ENCODE results near the gene CCDC196.

Gene CCDC196

GRCh38 chr14:66514213-66514612, 28.0 kb downstream of the CCDC196 start:
- Histone ChIP-seq H3K9me3 (ENCODE audit: control insufficient read depth, insufficient read depth, low read depth, low read length) (no peaks in the 10 kb centered on the region), H3K4me1 (ENCODE audit: control insufficient read depth, insufficient read depth, low read length) (peaks cover 6% of the 10 kb centered on the region), H3K27ac (ENCODE audit: extremely low read depth, low read depth, low read length) (no peak overlapping the region), H3K36me3 (ENCODE audit: control insufficient read depth in 2 of 2, insufficient read depth in 1 of 2, low read length in 2 of 2) (no peaks in the 10 kb centered on the region), H3K4me3 (ENCODE audit: low read depth, low read length) (no peak overlapping the region)
- CTCF ChIA-PET: no interaction called here
- POLR2A ChIA-PET: no interaction called here
- TF ChIP-seq ZBTB21 (tag by site-specific recombination; IDR thresholded peaks at IDR 0.05): no peak
- no peak for TF ChIP-seq ZNF394 (tag by site-specific recombination; IDR thresholded peaks at IDR 0.05; ENCODE audit: borderline replicate concordance)
- no peak for TF ChIP-seq ZNF639 (tag by site-specific recombination; IDR thresholded peaks at IDR 0.05)
- no peak for TF ChIP-seq ZNF791 (tag by site-specific recombination; IDR thresholded peaks at IDR 0.05)
- no peak for TF ChIP-seq ZNF707 (tag by site-specific recombination; IDR thresholded peaks at IDR 0.05)
- no peak for TF ChIP-seq ZNF600 (tag by site-specific recombination; IDR thresholded peaks at IDR 0.05)
- TF ChIP-seq, protein P1, sequence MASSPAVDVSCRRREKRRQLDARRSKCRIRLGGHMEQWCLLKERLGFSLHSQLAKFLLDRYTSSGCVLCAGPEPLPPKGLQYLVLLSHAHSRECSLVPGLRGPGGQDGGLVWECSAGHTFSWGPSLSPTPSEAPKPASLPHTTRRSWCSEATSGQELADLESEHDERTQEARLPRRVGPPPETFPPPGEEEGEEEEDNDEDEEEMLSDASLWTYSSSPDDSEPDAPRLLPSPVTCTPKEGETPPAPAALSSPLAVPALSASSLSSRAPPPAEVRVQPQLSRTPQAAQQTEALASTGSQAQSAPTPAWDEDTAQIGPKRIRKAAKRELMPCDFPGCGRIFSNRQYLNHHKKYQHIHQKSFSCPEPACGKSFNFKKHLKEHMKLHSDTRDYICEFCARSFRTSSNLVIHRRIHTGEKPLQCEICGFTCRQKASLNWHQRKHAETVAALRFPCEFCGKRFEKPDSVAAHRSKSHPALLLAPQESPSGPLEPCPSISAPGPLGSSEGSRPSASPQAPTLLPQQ (tag by site-specific recombination; IDR thresholded peaks at IDR 0.05): no peak
- no peak for TF ChIP-seq ZNF585B (tag by site-specific recombination; IDR thresholded peaks at IDR 0.05)
- TF ChIP-seq ZNF473 (tag by site-specific recombination; IDR thresholded peaks at IDR 0.05): no peak
- TF ChIP-seq TRIM28 (IDR thresholded peaks at IDR 0.05; ENCODE audit: borderline replicate concordance, low read length): no peak
- no peak for TF ChIP-seq ZNF747 (tag by site-specific recombination; IDR thresholded peaks at IDR 0.05)
- no peak for TF ChIP-seq MYNN (tag by site-specific recombination; IDR thresholded peaks at IDR 0.05; ENCODE audit: borderline replicate concordance)
- no peak for TF ChIP-seq KLF8 (tag by site-specific recombination; IDR thresholded peaks at IDR 0.05)
- no peak for TF ChIP-seq ZBTB7A (tag by site-specific recombination; IDR thresholded peaks at IDR 0.05; ENCODE audit: low read depth)
- no peak for TF ChIP-seq ZNF335 (tag by site-specific recombination; conservative IDR thresholded peaks at IDR 0.05)
- no peak for TF ChIP-seq ZNF571 (tag by site-specific recombination; IDR thresholded peaks at IDR 0.05)

- Histone ChIP-seq H3K4me1 (ENCODE audit: control insufficient read depth, insufficient read depth, low read length) (no peaks in the 10 kb centered on the region), H3K9me3 (ENCODE audit: control insufficient read depth, insufficient read depth, low read depth, low read length) (no peaks in the 10 kb centered on the region), H3K27ac (ENCODE audit: extremely low read depth, low read depth, low read length) (no peak overlapping the region), H3K4me3 (ENCODE audit: low read depth, low read length) (no peak overlapping the region), H3K36me3 (ENCODE audit: control insufficient read depth in 2 of 2, insufficient read depth in 1 of 2, low read length in 2 of 2) (no peaks in the 10 kb centered on the region)
- CTCF ChIA-PET: no interaction called here
- POLR2A ChIA-PET: no interaction called here
- no peak for TF ChIP-seq ZFP41 (tag by site-specific recombination; IDR thresholded peaks at IDR 0.05; ENCODE audit: borderline replicate concordance)
- TF ChIP-seq ZNF747 (tag by site-specific recombination; IDR thresholded peaks at IDR 0.05): no peak
- TF ChIP-seq SETDB1 (IDR thresholded peaks at IDR 0.05; ENCODE audit: insufficient read length, low read length): no peak
- TF ChIP-seq ZSCAN23 (tag by site-specific recombination; IDR thresholded peaks at IDR 0.05): no peak
- no peak for TF ChIP-seq ZNF350 (tag by site-specific recombination; IDR thresholded peaks at IDR 0.05)
- TF ChIP-seq ZNF175 (tag by site-specific recombination; IDR thresholded peaks at IDR 0.05): no peak
- no peak for TF ChIP-seq ZNF660 (tag by site-specific recombination; IDR thresholded peaks at IDR 0.05)
- no peak for TF ChIP-seq IKZF3 (tag by site-specific recombination; IDR thresholded peaks at IDR 0.05)
- TF ChIP-seq ZNF501 (tag by site-specific recombination; IDR thresholded peaks at IDR 0.05): no peak
- no peak for TF ChIP-seq ZBTB48 (tag by site-specific recombination; IDR thresholded peaks at IDR 0.05)
- no peak for TF ChIP-seq ZNF654 (tag by site-specific recombination; IDR thresholded peaks at IDR 0.05; ENCODE audit: low read depth)
- no peak for TF ChIP-seq SP3 (tag by site-specific recombination; IDR thresholded peaks at IDR 0.05)
- no peak for TF ChIP-seq ZNF843 (tag by site-specific recombination; IDR thresholded peaks at IDR 0.05)
- TF ChIP-seq, protein P1 (tag by site-specific recombination; IDR thresholded peaks at IDR 0.05): no peak
Observed at GRCh38 chr14:66530526-66530925, 44.4 kb downstream of the CCDC196 start.
